Non-pigmented ciliary epithelial cell (primary cell): ENCODE data around the gene PAXIP1.

Experiments
- DNase-seq: peaks from one replicate; pipeline ENCODE4 v3.0.0-alpha.2; 2010; ENCODE audit warnings: low read depth

The PAXIP1 gene

DNA sequence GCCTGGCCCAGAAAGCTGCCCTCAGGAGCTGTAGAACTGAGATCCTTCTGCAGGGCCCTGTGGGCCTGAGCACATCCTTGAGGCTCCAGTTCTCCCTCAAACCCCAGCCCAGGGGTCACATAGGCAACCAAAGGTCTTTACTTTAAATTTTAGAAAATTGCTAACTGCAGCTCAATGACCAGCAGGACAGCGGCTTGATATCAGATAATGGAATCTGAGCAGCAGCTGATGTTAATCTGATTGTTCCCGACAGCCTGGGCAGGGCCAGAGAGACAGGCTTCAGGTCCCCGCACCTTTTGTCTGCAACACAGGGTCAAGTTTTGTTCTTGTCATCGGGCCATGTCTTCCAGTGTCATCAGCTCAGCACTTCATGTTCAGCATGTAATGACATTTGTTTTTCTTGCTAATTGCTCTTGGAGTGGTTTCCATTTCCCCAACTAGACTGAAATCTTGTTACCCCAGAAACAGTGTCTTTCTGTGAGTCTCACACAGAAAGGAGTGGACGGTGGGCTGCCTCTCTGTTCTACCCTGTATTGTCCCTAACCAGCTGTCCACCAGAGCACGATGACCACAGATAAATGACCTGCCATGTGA lies 91.0 kb downstream of the PAXIP1 start:
- DNase-seq, result no peak

GRCh38 chr7:154911411-154911810 lies 91.5 kb downstream of the PAXIP1 start:
- DNase-seq, result no peak

DNA sequence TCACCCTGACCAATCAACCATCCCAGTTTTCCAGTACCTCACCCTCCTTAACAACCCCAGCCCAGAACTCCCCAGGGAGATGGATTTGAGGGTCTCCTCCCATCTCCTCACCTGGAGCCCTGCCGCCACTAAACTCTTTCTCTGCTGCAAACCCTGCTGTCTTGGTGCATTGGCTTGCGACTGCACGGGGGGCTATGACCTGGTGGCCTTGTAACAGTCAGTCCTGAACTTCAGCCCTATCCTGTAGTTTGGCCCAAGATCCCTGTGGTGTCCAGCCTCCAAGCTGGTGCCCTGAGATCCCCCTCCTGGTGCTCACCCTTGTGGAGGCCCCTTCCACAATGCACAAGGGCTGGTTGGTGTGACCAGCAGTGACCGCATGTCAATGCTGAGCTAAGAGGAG lies 91.9 kb downstream of the PAXIP1 start:
- DNase-seq, result no peak

- no peak for DNase-seq
Observed at GRCh38 chr7:154910125-154910524, 92.8 kb downstream of the PAXIP1 start.

- no peak for DNase-seq
Observed at GRCh38 chr7:154909241-154910105, 93.5 kb downstream of the PAXIP1 start.

DNA sequence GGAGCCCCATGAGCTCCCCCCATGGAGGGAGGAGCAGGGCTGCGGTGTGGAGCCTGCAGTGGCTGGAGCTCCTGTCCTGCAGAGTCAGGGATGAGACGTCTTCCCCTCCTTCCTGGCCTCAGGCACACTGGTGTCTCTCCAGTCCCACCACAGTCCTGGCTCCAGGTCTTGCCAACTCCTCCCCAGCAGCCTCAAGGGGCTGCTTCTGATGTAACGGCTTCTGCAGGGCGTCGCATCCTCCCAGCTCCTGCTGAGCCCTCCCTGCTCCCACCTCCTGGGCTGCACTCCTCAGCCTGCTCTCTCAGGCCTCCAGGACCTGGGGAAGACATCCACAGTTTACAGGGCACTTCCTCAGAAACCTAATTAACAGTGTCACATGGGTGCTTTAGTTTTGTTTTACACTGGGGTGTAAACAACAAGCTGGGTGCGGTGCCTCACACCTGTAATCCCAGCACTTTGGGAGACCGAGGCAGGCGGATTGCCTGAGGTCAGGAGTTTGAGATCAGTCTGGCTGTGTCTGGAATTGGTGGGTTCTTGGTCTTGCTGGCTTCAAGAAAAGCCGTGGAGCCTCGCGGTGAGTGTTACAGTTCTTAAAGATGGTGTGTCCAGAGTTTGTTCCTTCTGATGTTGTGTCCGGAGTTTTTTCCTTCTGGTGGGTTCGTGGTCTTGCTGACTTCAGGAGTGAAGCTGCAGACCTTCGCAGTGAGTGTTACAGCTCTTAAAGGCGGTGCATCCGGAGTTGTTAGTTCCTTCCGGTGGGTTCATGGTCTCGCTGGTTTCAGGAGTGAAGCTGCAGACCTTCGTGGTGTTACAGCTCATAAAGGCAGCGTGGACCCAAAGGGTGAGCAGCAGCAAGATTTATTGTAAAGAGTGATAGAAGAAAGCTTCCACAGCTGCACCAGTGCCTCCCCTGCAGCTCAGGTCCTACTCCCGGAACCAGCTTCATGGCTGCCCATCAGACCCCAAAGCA lies 95.0 kb downstream of the PAXIP1 start:
- DNase-seq, result no peak

- no peak for DNase-seq
Observed at GRCh38 chr7:154906736-154907355, 96.1 kb downstream of the PAXIP1 start.

DNA sequence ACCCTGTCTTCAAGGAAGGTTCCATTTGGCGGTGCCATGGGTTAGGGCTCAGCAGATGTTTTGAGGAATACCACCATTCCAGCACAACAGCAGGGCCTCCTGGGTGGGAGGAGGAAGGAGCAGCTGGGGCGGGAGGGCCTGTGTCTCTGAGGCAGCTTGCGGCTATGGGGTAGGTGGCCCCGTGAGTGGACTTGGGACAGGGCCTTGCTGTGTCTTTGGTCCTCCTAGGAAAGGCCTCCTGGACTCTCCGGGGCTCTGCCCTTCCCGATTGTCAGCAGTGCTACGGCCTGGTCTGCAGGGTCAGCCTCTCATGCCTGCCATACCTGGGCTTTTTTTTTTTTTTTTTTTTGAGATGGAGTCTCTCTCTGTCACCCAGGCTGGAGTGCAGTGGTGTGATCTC lies 96.7 kb downstream of the PAXIP1 start:
- no peak for DNase-seq

- no peak for DNase-seq
Observed at GRCh38 chr7:154905615-154906014, 97.3 kb downstream of the PAXIP1 start.

GRCh38 chr7:154905146-154905545 lies 97.8 kb downstream of the PAXIP1 start:
- no peak for DNase-seq

DNA sequence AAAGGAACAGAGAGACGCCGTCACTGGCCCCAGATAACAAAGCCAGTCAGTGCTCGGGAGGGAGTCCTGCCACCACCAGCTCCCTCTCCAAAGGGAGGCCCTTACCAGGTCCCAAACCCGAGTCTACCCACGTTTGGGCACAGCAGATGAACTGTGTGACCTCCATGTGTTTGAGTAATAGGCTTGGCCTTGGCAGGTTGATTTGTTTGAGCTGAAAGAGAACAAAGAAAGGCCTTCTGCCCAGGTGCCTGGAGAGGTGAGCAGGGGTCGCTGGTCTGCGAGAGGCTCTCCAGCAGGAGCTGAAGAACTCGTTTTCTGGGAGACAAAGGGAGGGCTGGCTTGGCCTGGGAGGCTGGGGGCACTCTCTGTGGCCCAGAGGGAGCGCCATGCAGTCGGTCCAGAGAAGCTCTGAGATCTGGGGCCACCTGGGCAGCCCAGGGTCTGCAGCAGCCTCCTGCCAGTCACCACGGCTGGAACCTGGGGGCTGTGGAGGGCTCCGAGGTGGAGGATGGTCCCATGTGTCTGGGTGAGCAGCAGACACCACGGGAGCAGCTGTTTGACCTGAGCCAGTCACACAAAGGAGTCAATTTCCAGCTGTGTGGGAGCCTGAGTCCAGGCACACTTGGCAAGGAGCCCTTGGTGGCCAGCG lies 99.7 kb downstream of the PAXIP1 start:
- no peak for DNase-seq

DNA sequence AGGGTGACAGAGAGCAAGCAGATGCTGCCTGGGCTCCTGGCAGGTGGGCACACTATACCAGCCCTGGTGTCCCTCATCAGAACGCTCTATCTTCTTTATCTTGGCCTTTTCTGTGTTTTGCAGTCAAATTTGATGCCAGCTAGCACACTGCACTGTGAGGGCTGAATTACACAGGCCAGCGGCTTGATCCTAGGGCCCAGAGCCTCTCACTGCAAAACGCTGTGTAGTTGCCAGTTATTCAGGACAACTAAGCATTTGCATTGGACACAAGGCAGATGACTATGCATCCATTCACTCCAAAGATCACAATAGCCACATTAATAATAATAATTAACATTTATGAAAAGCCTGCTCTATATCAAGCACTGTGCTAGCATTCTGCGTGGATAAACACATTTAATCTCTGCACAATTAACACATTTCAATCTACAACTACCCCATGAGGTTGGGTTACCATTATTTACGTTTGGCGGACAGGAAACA lies 100.3 kb downstream of the PAXIP1 start:
- DNase-seq, result no peak

- DNase-seq, result no peak
Observed at GRCh38 chr7:154899862-154900261, 103.1 kb downstream of the PAXIP1 start.

- no peak for DNase-seq
Observed at GRCh38 chr7:154898973-154899855, 103.7 kb downstream of the PAXIP1 start.

- DNase-seq, result no peak
Observed at GRCh38 chr7:154896076-154896475, 106.8 kb downstream of the PAXIP1 start.
